PC-3 (cell line): ENCODE measurements around the gene HOXD10.

Source experiments
- EZH2 ChIP-seq: fragments of 300-600 bp; sonication (generic); IDR thresholded peaks from one replicate; pipeline ENCODE4 v1.6.1; 2017; ENCODE audit warnings: antibody characterized with exemption, mild to moderate bottlenecking, low read length; ENCODE audit not compliant: unreplicated experiment
- EZH2phosphoT487 ChIP-seq: fragments of 300-600 bp; sonication (generic); IDR thresholded peaks from 2 replicates; pipeline ENCODE4 v1.6.1; 2018; ENCODE audit warnings: mild to moderate bottlenecking, antibody characterized with exemption, low read length, borderline replicate concordance
- TF ChIP-seq, protein P1 (sequence below): fragments of 300-600 bp; sonication (generic); conservative IDR thresholded peaks from 2 replicates; pipeline ENCODE4 v1.5.1; 2017; ENCODE audit warnings: antibody characterized with exemption, low read depth, mild to moderate bottlenecking, low read length

GRCh38 chr2:176162911-176163671 lies 46.5 kb downstream of the HOXD10 start:
- TF ChIP-seq, protein P1, sequence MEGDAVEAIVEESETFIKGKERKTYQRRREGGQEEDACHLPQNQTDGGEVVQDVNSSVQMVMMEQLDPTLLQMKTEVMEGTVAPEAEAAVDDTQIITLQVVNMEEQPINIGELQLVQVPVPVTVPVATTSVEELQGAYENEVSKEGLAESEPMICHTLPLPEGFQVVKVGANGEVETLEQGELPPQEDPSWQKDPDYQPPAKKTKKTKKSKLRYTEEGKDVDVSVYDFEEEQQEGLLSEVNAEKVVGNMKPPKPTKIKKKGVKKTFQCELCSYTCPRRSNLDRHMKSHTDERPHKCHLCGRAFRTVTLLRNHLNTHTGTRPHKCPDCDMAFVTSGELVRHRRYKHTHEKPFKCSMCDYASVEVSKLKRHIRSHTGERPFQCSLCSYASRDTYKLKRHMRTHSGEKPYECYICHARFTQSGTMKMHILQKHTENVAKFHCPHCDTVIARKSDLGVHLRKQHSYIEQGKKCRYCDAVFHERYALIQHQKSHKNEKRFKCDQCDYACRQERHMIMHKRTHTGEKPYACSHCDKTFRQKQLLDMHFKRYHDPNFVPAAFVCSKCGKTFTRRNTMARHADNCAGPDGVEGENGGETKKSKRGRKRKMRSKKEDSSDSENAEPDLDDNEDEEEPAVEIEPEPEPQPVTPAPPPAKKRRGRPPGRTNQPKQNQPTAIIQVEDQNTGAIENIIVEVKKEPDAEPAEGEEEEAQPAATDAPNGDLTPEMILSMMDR = no peak
- TF ChIP-seq EZH2 (no peak), EZH2phosphoT487 (no peak)
